HG02642 (cell line): ENCODE results near the gene OSBPL10.
"Not testable (repeated sequence)": the region's sequence is repeated elsewhere in the genome, so short reads cannot be mapped to it uniquely, and the experiment has no call there.

ENCODE experiments used
- ATAC-seq: cut with Tn5 transposase; IDR thresholded peaks from one replicate; pipeline ENCODE4 v1.9.1; 2021; ENCODE audit warnings: mild to moderate bottlenecking; ENCODE audit not compliant: unreplicated experiment, poor library complexity

Gene OSBPL10

DNA sequence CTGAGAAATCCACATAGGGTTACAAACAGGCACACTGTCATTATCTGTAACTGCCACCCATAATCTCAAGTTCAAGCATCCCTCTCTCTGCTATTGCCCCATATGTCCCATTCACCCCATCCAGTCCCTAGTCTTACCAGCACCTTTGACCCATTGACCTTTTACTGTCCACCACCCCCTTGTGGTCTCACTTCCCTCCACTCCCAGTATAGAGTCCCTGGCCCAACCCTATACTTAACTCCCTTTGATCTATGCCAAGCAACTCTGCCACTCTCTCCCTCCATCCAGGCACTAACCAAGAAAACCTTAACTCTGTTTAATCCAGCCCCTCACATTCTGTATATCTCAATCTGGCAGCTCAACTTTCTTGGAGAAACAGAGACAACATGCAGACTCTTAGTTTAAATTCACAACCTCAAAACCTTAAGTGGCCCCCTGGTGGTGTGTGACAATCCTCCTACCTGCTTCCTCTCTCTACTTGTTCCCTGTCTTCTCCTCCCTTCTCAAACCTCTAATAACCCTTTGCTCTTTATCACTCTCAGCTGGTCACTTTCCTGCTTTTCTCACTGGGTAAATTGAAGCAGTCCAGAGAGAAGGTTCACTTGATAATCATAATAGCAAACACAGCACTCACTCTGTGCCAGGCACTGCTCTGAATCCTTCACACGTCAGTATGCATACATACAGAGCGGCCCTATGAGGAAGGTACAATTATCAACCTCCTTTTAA lies 285.6 kb downstream of the OSBPL10 start:
- peak; percentile 62 for ATAC-seq

DNA sequence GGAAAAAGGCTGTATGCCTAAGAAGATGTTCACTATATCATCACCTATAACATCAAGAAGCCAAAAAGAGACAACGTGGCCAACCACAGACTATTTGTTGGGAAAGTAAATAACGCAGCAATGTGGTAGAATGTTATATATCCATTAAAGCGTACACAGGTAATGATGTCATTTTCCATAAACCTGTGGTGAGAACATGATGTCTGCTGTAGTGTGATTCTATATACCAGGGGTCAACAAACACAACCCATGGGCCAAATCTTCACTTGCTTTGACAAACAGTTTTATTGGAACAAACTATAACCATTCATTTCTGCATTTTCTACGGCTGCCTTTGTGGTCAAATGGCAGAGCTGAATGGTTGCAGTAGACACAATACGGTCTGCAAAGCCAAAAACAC lies 287.7 kb downstream of the OSBPL10 start:
- no peak for ATAC-seq

- ATAC-seq: no peak
Measured at GRCh38 chr3:31692751-31693150, 288.3 kb downstream of the OSBPL10 start.

GRCh38 chr3:31690771-31691170 lies 290.3 kb downstream of the OSBPL10 start:
- ATAC-seq: no peak

DNA sequence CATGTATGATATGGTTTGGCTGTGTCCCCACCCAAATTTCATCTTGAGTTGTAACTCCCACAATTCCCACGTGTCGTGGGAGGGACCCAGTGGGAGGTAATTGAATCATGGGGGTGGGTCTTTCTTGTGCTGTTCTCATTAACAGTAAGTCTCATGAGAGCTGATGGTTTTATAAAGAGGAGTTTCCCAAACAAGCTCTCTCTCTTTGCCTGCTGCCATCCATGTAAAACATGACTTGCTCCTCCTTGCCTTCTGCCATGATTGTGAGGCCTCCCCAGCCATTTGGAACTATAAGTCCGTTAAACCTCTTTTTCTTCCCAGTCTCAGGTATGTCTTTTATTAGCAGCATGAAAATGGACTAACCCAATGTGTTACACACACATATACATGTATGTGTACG lies 291.5 kb downstream of the OSBPL10 start:
- not testable (repeated sequence) for ATAC-seq

- no peak for ATAC-seq
Measured at GRCh38 chr3:31688984-31689383, 292.1 kb downstream of the OSBPL10 start.

DNA sequence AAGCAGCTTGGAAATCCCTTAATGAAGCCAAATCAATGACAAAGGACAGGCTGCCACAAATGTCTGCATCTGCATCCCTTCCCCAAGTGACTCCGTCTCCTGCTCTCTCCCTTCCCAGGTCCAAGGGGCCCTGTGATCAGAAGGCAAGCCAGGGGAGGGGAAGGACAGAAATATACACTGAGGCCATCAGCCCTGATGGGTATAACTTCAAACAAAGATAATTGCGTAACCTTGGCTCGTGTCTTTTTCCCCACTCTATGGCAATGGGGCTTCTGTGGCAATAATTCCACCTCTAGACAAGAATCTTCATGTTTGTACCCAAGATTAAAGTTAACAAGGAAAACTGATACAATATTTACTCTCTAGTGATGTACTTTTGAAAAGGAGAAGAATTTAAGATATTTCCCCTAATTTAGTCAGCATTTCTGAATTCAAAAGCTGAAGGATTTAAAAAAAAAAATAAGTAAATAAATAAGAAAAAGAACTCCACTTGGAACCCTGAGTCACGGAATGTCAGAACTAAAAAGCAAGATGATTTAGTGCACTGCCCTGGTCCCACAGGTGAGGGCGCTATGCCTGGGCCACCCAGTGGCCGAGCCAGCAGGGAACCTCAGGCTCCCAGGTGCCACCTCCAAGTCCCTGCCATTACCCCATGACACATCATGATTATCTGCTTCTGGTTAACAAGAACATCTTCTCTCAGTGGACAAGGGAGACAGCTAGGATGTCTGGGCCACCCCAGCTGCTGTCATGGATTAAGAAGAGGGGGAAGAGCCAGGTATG lies 293.9 kb downstream of the OSBPL10 start:
- ATAC-seq: no peak

GRCh38 chr3:31680072-31680870 lies 300.8 kb downstream of the OSBPL10 start:
- ATAC-seq: no peak

GRCh38 chr3:31676556-31676955 lies 304.5 kb downstream of the OSBPL10 start:
- ATAC-seq: no peak

DNA sequence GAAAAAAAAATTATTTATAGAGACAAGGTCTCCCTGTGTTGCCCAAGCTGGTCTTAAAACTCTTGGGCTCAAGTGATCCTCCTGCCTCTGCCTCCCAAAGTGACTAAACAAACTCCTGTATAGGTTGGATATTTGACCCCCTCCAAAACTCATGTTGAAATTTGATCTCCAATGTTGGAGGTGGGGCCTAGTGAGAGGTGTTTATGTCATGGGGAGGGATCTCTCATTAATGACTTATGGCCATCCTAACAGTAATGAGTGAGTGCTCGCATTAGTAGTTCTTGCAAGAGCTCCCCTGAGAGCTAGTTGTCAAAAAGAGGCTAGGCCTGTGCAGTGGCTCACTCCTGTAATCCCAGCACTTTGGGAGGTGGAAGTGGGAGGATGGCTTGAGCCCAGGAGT lies 307.1 kb downstream of the OSBPL10 start:
- ATAC-seq: no peak

DNA sequence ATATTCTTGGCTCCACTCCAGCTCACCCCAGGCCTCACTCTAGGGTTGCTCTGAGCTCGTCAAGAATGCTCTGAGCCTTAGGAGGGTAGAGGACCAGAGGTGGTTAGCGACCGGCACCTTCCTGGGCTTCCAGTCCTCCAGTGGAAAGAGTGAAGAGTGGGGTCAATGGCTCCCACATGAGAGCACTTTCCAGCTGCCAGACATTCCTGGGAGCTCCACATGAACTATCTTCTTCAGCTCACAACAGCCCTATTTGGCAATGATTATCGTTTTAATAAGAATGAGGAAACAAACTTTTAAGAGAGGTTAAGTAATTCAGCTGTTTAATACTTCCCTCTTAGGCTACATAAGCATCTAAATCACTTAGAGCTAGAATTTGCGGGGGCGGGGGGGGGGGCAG lies 309.1 kb downstream of the OSBPL10 start:
- ATAC-seq: no peak

GRCh38 chr3:31671451-31671850 lies 309.6 kb downstream of the OSBPL10 start:
- no peak for ATAC-seq

GRCh38 chr3:31670722-31671121 lies 310.3 kb downstream of the OSBPL10 start:
- ATAC-seq: no peak

GRCh38 chr3:31670136-31670535 lies 310.9 kb downstream of the OSBPL10 start:
- ATAC-seq: no peak

DNA sequence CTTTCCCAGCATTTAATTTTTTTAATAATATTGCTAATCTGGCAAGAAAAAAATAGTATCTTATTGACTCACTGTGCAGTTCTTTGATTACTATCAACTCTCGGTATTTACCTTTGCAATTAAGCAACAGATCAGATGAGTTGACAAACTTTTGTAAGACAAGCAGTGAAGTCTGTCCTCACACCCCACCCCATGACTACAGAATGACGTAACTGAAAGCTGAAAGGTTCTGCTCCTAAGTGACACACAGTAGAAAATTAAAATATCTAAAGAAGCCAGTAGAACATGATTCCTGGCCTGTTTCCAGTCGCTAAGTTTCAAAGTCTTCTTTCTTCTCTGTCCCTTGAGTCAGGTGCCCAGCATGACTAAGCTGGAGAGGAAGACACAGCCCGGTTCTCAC lies 312.8 kb downstream of the OSBPL10 start:
- ATAC-seq: no peak

DNA sequence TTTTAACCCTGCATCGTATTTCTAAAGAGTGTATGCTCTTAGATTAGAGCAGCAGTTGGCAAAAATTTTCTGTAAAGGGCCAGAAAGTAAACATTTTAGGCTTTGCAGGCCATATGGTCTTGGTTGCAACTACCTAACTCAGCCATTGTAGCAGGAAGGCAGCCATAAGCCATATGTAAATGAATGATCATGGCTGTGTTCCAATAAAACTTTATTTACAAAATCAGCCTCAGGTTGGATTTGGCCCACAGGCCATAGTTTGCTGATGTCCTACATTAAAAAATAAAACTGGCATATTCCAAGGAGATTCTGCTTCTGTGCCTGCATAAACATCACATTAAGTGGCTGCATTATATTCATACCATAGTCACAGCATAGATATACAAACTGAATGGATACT lies 313.5 kb downstream of the OSBPL10 start:
- ATAC-seq: no peak

- no peak for ATAC-seq
Measured at GRCh38 chr3:31664031-31664430, 317.0 kb downstream of the OSBPL10 start.

GRCh38 chr3:31661993-31662670 lies 318.9 kb downstream of the OSBPL10 start:
- no peak for ATAC-seq

- ATAC-seq: no peak
Measured at GRCh38 chr3:31661286-31661685, 319.8 kb downstream of the OSBPL10 start.

DNA sequence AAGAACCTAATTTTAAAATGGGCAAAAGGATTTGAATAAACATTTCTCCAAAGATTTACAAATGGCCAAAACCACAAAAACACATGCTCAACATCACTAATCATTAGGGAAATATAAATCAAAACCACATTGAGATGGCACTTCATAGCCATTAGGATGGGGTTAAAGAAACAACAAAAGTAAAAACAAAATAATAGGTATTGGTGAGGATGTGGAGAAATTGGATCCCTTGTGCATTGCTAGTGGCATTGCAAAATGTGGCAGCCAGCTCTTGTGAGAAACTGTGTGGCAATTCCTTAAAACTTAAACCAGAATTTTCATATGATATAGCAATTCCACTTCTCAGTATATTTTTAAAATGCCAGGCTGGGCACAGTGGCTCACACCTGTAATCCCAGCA lies 321.8 kb downstream of the OSBPL10 start:
- ATAC-seq: no peak
